ENCODE data around the gene UBE2H. TPM values are rescaled to one million over a fixed set of nuclear protein-coding genes. Genes with fewer than 3 reads are reported as not detected.

The UBE2H gene
- total RNA-seq, 1 experiment from 2014 or later, result 75.1 TPM

- H3K27me3 ChIP-seq (ENCODE audit: insufficient read depth, low read length), result no peaks in the 10 kb centered on the region
- H3K79me2 ChIP-seq (ENCODE audit: insufficient read depth, low read length), result peaks cover 32% of the 10 kb centered on the region; the same call in 1 of the 2 replicates
- no peak overlapping the region for H4K91ac ChIP-seq (ENCODE audit: insufficient read length, low read depth, low read length)
- H3K9me3 Mint-ChIP-seq, result no peaks in the 10 kb centered on the region; a peak in 1 of 5 replicates
- H2BK12ac ChIP-seq (ENCODE audit: insufficient read length, low read depth, low read length), result peak overlapping the region; percentile 25
- no peaks in the 10 kb centered on the region for H3K27me3 Mint-ChIP-seq (ENCODE audit: low read depth)
- no peak overlapping the region for H3K27ac Mint-ChIP-seq
- no CpG with 5 or more reads among the region's 10 CpGs for WGBS (ENCODE audit: extremely low coverage, insufficient read length, low lambda C conversion rate)
- H2BK20ac ChIP-seq (ENCODE audit: low read depth, low read length, poor library complexity, severe bottlenecking), result peak overlapping the region; percentile 65
- peak overlapping the region; percentile 86 for H3T11ph ChIP-seq (ENCODE audit: low read length)
- no peak overlapping the region for H2BK15ac ChIP-seq (ENCODE audit: low read depth, low read length)
- H3K23me2 ChIP-seq (ENCODE audit: insufficient read length, low read depth, low read length, poor library complexity, severe bottlenecking), result peaks cover 25% of the 10 kb centered on the region
- peak overlapping the region; percentile 80 for H3K9ac ChIP-seq (ENCODE audit: extremely low read depth, insufficient read length, low read length)
- H3K4me2 ChIP-seq (ENCODE audit: insufficient read depth, insufficient read length, low read length), result peak overlapping the region; percentile 97
- TF ChIP-seq, protein P1, sequence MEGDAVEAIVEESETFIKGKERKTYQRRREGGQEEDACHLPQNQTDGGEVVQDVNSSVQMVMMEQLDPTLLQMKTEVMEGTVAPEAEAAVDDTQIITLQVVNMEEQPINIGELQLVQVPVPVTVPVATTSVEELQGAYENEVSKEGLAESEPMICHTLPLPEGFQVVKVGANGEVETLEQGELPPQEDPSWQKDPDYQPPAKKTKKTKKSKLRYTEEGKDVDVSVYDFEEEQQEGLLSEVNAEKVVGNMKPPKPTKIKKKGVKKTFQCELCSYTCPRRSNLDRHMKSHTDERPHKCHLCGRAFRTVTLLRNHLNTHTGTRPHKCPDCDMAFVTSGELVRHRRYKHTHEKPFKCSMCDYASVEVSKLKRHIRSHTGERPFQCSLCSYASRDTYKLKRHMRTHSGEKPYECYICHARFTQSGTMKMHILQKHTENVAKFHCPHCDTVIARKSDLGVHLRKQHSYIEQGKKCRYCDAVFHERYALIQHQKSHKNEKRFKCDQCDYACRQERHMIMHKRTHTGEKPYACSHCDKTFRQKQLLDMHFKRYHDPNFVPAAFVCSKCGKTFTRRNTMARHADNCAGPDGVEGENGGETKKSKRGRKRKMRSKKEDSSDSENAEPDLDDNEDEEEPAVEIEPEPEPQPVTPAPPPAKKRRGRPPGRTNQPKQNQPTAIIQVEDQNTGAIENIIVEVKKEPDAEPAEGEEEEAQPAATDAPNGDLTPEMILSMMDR (conservative IDR thresholded peaks at IDR 0.05), result no peak
- H3K14ac ChIP-seq (ENCODE audit: insufficient read depth, low read length), result peak overlapping the region; percentile 55; the same call in 1 of the 2 replicates
- DNase-seq, result peak; percentile 39
- no peak overlapping the region for H4K8ac ChIP-seq (replicated peaks; ENCODE audit: insufficient read length, low read depth, low read length)
- peak overlapping the region; percentile 30 for H3K56ac ChIP-seq (ENCODE audit: insufficient read length, low read depth, low read length)
- no peak overlapping the region for H2AFZ ChIP-seq (ENCODE audit: low read length)
- H3K18ac ChIP-seq (ENCODE audit: insufficient read length, low read depth, low read length), result peak overlapping the region; percentile 63
- H2AK5ac ChIP-seq (ENCODE audit: insufficient read length, low read length), result no peak overlapping the region
- no peaks in the 10 kb centered on the region for H4K20me1 ChIP-seq (ENCODE audit: control insufficient read depth, insufficient read depth, insufficient read length)
- peak overlapping the region; percentile 99 for H3K27ac ChIP-seq (ENCODE audit: insufficient read length, low read depth, low read length)
- H3K9me3 ChIP-seq (ENCODE audit: control insufficient read depth, low read depth, low read length), result no peaks in the 10 kb centered on the region
- H2BK120ac ChIP-seq (ENCODE audit: low read depth, low read length, poor library complexity, severe bottlenecking), result peak overlapping the region; percentile 10
- peaks cover 2% of the 10 kb centered on the region; the same call in 1 of the 2 replicates for H3K4me1 ChIP-seq (ENCODE audit: insufficient read depth, low read length)
- peaks cover 16 to 21% (median 17%) of the 10 kb centered on the region in 3 experiments for H3K36me3 Mint-ChIP-seq (ENCODE audit: insufficient read depth in 1 of 3, low read depth in 3 of 3)
- no peak overlapping the region for H3K23ac ChIP-seq (ENCODE audit: insufficient read length, low read depth, low read length)
- H3K4ac ChIP-seq (ENCODE audit: low read depth, low read length), result no peak overlapping the region; the same call in 1 of the 2 replicates
- H4K5ac ChIP-seq (ENCODE audit: insufficient read length, low read depth, low read length), result peak overlapping the region; percentile 80
- H3K79me1 ChIP-seq (ENCODE audit: insufficient read depth, low read depth, low read length, poor library complexity, severe bottlenecking), result peaks cover under 1% of the 10 kb centered on the region
- H2BK5ac ChIP-seq (ENCODE audit: insufficient read length, low read length), result peak overlapping the region; percentile 67
- peaks cover 22 to 30% of the 10 kb centered on the region in 2 experiments for H3K4me1 Mint-ChIP-seq
- no peak overlapping the region for H3K4me3 Mint-ChIP-seq
These were observed 3.2 kb downstream of the UBE2H start for GRCh38 chr7:129949292-129950133.
